OCI-LY3 (cell line): ENCODE measurements around the gene ATP10A.

Experiments used
- H2AFZ ChIP-seq: fragments of 200-600, 300-600 bp; shearing (Covaris generic); 2 replicates; pipeline ENCODE4 v1.6.0; 2014; ENCODE audit warnings: antibody characterized with exemption, low read depth, low read length
- H3K27ac ChIP-seq: fragments of 200-600, 300-600 bp; sonication (generic); 2 replicates; pipeline ENCODE4 v1.5.1; 2014; ENCODE audit warnings: mild to moderate bottlenecking, low read length, moderate library complexity, mixed read lengths
- H3K27me3 ChIP-seq: fragments of 200-600, 300-600 bp; sonication (generic); 2 replicates; pipeline ENCODE4 v1.6.1; 2014; ENCODE audit warnings: low read depth, low read length, mixed read lengths
- H3K36me3 ChIP-seq: fragments of 200-600, 300-600 bp; sonication (generic); replicated peaks from 2 replicates; pipeline ENCODE3; 2014; ENCODE audit warnings: low read depth, low read length, mixed read lengths
- H3K4me1 ChIP-seq: fragments of 300-600, 200-600 bp; sonication (generic); 2 replicates; pipeline ENCODE4 v1.6.1; 2014; ENCODE audit warnings: low read length, mixed read lengths
- H3K4me2 ChIP-seq: fragments of 200-600, 300-600 bp; sonication (generic); 2 replicates; pipeline ENCODE4 v1.6.1; 2014; ENCODE audit warnings: low read length, mixed read lengths
- H3K4me3 ChIP-seq: fragments of 300-600, 200-600 bp; sonication (generic); 2 replicates; pipeline ENCODE4 v1.5.1; 2014; ENCODE audit warnings: antibody characterized with exemption, mild to moderate bottlenecking, low read length, moderate library complexity
- H3K79me2 ChIP-seq: fragments of 300-600, 200-600 bp; shearing (Covaris generic); 2 replicates; pipeline ENCODE4 v1.6.1; 2014; ENCODE audit warnings: mild to moderate bottlenecking, low read length, mixed read lengths
- H3K9ac ChIP-seq: fragments of 300-600, 200-600 bp; shearing (Covaris generic); 2 replicates; pipeline ENCODE4 v1.6.0; 2014; ENCODE audit warnings: mild to moderate bottlenecking, low read length, moderate library complexity
- H3K9me3 ChIP-seq: fragments of 200-600, 300-600 bp; shearing (Covaris generic); 2 replicates; pipeline ENCODE4 v1.6.1; 2014; ENCODE audit warnings: low read length, mixed read lengths; ENCODE audit not compliant: insufficient read depth
- H4K20me1 ChIP-seq: fragments of 200-600, 300-600 bp; sonication (generic); 2 replicates; pipeline ENCODE4 v1.6.1; 2016; ENCODE audit warnings: low read length, mixed read lengths; ENCODE audit not compliant: insufficient read depth
- CTCF ChIP-seq: fragments of 200-600, 300-600 bp; sonication (generic); IDR thresholded peaks from 2 replicates; pipeline ENCODE4 v1.5.1; 2014; ENCODE audit warnings: antibody characterized with exemption, low read length, low read depth
- EZH2phosphoT487 ChIP-seq: fragments of 200-600 bp; shearing (Covaris generic); IDR thresholded peaks from 2 replicates; pipeline ENCODE4 v1.6.1; 2018; ENCODE audit warnings: antibody characterized with exemption, mixed run types, low read depth

ATP10A gene

DNA sequence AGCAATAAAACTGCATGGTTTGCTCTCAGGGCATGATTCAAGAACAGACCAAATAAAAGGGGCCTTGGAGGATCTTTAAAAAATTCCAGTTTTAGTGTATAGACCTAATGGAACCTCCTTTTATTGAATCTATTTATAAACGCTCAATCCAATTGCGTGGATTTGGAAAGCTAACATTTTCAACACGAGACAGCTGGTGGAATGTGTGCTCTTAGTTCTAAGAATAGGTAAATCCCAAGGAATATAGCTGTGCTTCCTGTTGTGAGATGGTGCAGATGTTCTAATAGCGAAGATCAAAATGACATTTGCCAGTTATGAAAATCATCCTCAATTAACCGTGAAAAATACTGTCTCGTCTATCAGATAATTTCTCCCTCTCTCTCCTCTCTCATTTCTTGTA lies 192.5 kb downstream of the ATP10A start:
- H3K4me3 ChIP-seq = no peak overlapping the region
- no peaks in the 10 kb centered on the region for H3K79me2 ChIP-seq
- H3K27me3 ChIP-seq = no peaks in the 10 kb centered on the region
- no peaks in the 10 kb centered on the region for H4K20me1 ChIP-seq
- no peak overlapping the region for H3K9ac ChIP-seq
- H3K4me1 ChIP-seq = no peaks in the 10 kb centered on the region
- no peak overlapping the region for H3K4me2 ChIP-seq
- TF ChIP-seq EZH2phosphoT487 (no peak), CTCF (no peak)
- no peak overlapping the region for H3K27ac ChIP-seq
- no peaks in the 10 kb centered on the region for H3K36me3 ChIP-seq
- no peaks in the 10 kb centered on the region for H3K9me3 ChIP-seq
- H2AFZ ChIP-seq = no peak overlapping the region

- no peak overlapping the region for H3K9ac ChIP-seq
- H3K27me3 ChIP-seq = no peaks in the 10 kb centered on the region
These were observed 193.0 kb downstream of the ATP10A start for GRCh38 chr15:25670025-25670554.

GRCh38 chr15:25668901-25669300 lies 194.2 kb downstream of the ATP10A start:
- H2AFZ ChIP-seq = no peak overlapping the region
- TF ChIP-seq EZH2phosphoT487 (no peak), CTCF (no peak)
- no peak overlapping the region for H3K4me2 ChIP-seq
- H3K79me2 ChIP-seq = no peaks in the 10 kb centered on the region
- H3K4me1 ChIP-seq = no peaks in the 10 kb centered on the region
- H3K9ac ChIP-seq = no peak overlapping the region
- H3K27ac ChIP-seq = no peak overlapping the region
- H3K27me3 ChIP-seq = no peaks in the 10 kb centered on the region
- no peaks in the 10 kb centered on the region for H4K20me1 ChIP-seq
- H3K9me3 ChIP-seq = no peaks in the 10 kb centered on the region
- H3K4me3 ChIP-seq = no peak overlapping the region
- no peaks in the 10 kb centered on the region for H3K36me3 ChIP-seq

More at GRCh38 chr15:25670025-25670554, 193.0 kb downstream of the ATP10A start:
- Histone ChIP-seq H3K9me3 (no peaks in the 10 kb centered on the region), H2AFZ (no peak overlapping the region), H3K4me2 (no peak overlapping the region), H3K36me3 (no peaks in the 10 kb centered on the region), H3K4me1 (no peaks in the 10 kb centered on the region), H3K27ac (no peak overlapping the region), H3K79me2 (no peaks in the 10 kb centered on the region), H4K20me1 (no peaks in the 10 kb centered on the region), H3K4me3 (no peak overlapping the region)
- no peak for TF ChIP-seq CTCF
- no peak for TF ChIP-seq EZH2phosphoT487

DNA sequence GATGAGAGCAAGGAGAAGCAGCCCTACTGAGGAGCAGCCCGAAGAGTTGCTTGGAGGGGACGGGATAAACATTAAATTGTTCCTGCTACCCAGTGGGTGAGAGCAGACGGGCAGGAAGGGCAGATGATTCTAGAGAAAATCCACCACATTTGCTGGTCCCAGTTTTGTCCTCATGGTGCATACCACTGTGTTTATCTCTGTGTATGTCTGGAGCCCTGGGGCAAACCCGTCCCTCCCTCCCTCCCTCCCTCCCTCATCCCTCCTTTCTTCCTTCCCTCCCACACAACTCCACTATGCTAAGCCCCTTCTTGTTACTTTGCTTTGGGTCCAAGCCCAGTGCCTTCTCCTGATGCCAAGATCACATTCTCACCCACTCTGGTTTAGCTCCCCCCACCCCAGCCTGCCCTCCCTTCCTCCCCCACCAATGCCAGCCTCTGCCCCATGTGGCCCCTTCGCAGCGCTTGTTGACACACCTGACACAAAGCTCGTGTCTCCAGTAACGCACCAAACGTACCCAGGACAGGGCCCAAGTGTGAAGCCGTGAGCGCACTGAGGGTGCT lies 194.8 kb downstream of the ATP10A start:
- TF ChIP-seq EZH2phosphoT487 (no peak), CTCF (no peak)
- no peak overlapping the region for H3K27ac ChIP-seq
- no peak overlapping the region for H3K4me2 ChIP-seq
- no peak overlapping the region for H3K9ac ChIP-seq
- no peaks in the 10 kb centered on the region for H4K20me1 ChIP-seq
- no peaks in the 10 kb centered on the region for H3K36me3 ChIP-seq
- H3K4me3 ChIP-seq = no peak overlapping the region
- no peaks in the 10 kb centered on the region for H3K27me3 ChIP-seq
- no peak overlapping the region for H2AFZ ChIP-seq
- no peaks in the 10 kb centered on the region for H3K9me3 ChIP-seq
- no peaks in the 10 kb centered on the region for H3K79me2 ChIP-seq
- no peaks in the 10 kb centered on the region for H3K4me1 ChIP-seq
